ELF-1 (cell line): ENCODE measurements around the gene RAP2C.
"Not testable (repeated sequence)": the region's sequence is repeated elsewhere in the genome, so short reads cannot be mapped to it uniquely, and the experiment has no call there.

Source experiments
- DNase-seq: peaks from one replicate; pipeline ENCODE4 v3.0.0-alpha.2; 2016; ENCODE audit warnings: low read depth, low spot score

RAP2C gene

DNA sequence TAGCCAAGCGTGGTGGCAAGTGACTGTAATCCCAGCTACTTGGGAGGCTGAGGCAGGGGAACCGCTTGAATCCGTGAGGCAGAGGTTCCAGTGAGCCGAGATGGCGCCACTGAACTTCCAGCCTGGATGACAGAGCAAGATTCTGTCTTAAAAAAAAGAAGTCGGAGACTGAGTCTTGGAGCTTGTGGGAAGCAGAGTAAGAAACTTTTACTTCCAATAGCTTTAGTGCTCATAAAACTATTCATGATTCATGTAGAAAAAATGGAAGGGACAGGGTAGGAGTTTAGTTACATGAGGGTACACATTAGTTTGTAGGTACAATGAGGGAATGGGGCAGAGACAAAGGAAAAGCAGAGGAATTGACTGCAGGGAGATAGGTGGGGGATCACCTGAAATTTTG lies 19.3 kb downstream of the RAP2C start:
- no peak for DNase-seq

DNA sequence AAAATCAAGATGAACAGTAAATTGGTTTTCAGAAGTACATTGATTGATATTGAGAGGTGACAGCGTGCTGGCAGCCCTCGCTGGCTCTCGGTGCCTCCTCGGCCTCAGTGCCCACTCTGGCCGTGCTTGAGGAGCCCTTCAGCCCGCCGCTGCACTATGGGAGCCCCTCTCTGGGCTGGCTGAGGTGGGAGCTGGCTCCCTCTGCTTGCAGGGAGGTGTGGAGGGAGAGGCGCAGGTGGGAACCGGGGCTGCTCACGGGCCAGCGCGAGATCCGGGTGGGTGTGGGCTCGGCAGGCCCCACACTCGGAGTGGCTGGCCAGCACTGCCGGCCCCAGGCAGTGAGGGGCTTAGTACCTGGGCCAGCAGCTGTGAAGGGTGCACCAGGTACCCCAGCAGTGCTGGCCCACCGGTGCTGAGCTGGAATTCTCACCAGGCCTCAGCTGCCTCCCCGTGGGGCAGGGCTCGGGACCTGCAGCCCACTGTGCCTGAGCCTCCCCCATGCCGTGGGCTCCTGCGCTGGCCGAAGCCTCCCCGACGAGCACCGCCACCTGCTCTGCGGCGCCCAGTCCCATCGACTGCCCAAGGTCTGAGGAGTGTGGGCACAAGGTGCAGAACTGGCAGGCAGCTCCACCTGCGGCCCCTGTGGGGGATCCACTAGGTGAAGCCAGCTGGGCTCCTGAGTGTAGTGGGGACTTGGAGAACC lies 25.2 kb downstream of the RAP2C start:
- no peak for DNase-seq

DNA sequence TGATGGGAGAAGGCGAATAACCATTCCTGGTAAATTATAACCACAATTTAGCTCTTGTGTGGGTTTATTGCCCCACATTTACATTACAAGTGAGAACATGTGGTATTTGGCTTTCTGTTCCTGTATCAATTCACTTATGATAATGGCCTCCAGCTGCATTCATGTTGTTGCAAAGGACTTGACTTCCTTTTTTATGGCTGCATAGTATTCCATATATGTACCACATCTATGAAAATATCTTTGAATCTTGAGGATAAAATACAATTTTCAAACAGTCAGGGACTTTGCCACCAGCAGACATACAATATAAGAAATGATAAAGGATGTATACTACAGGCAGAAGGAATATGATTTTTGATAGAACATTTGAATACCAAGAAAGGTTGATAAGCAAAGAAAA lies 27.3 kb downstream of the RAP2C start:
- DNase-seq = no peak

DNA sequence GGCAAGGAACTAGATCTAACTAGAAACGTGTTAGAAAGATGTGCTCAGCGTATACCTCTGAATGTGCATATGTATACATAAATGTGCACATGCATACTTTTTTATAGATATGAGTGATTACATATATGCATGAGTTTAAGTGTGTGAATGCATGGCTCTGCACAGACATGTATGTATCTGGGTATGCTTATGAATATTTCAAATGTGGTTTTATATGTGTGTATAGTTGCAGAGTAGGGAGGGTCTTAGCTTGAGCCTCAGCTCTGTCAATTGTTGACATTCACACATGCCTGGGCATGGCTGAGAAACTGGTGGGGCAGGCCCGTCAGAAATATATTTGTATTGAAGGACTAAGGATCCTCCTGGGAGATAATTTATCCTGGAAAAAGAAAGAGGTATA lies 31.1 kb downstream of the RAP2C start:
- no peak for DNase-seq

DNA sequence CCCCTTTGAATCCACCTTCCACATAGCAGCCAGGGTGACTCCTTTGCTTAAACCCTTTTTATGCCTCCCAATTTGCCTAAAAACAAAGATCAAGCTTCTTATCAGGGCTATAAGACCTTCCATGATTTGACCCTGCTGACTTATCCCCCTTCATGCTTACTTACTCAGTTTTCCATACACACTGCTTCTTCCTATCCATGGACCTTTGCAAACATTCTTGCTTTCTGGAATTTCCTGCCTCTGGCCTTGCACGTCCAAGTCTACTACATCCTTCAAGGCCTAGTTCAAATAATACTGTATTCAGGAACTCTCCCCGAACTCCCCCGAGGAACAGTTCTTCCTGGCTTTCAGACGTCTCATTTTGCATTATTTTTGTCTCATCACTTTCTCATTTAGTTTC lies 31.8 kb downstream of the RAP2C start:
- DNase-seq = no peak

DNA sequence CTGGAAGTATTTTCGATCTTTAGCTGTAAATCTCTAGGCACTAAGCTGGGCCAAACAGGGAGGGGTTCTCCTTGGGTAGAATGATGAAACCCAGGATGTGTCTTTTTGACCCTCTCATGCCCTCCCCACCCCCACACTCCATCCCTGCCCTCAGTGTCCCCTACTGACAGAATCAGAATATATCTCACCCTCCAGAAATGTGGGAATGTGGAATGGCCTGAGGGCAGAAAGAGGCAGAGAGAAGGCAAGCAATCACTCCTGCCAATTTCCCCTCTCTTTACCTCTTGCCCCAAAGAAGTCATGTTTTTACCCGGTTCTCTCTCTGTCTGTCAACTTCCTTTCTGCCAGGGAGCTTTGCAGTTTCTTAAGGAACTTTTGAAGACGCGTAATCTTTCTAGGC lies 34.4 kb downstream of the RAP2C start:
- peak; percentile 46 for DNase-seq

DNA sequence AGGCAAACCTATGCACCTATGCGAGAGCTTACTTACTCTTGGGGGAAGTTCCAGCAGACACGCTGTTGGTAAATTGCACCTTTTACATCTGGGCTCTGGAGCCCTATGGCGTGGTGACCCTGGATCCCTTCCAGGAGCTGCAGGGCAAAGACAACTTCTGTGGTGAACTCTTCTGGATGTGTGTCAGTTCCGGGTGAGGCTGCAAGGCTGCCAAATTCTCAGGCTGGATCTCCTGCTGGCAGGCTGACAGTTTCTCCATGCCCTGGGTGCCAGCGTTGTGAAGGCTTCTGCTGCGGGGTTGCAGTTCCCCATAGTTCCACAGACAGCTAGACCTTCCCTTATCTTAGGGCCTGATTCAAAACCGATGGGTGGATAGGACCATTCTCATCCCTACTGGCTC lies 37.9 kb downstream of the RAP2C start:
- no peak for DNase-seq

DNA sequence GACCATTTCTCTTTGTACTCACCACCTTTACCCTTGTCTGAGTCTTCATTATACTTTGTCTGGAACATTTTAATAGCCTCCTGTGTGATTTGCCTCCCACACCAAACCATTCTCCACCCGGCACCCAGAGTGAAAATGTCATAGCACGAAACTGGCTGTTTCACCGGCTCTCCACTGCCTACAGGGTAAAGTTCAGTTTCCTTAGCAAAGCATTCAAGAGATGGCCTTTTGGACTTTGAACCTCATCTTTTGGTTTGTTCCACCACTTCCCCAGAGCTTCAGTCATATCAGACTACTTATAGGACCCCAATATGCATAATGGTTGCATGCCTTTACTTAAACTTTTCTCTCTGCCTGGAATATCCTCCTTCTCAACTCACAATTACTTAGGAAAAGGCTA lies 38.3 kb downstream of the RAP2C start:
- DNase-seq = no peak

DNA sequence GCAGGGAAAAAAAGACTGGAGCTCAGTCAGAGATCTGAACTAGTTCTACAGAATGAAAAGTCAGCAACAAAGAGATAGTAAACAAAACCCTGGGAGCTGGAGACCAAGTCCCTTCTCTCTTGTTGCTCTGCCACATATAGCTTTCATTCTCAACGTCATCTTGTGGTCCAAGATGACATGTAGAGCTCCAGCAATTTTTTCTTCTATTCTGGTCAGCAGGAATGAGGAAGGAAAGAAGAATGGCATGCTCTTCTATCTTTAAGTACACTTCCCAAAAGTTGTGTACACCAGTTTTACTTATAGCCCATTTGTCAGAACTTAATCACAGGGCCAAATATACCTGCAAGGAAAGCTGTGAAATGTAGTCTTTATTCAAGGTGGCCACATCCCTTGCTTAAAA lies 45.6 kb downstream of the RAP2C start:
- no peak for DNase-seq

DNA sequence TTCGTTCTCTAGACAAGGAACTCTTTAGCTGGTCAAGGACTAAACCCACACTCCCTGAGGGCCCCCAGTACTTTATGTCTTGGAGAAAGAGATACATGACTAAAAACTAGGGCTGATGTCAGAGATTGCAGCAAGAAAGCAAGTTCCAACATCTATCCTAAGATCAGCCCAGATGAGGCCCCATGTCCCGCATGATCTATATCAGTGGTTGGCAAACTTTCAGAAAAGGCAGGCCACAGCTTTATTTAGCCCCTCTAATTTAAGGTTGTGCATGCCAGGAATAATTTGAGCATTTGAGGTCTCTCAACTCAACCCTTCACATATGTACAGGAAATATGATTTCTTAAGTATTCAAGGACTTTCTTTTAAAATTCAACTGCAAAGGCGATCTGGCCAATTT lies 47.4 kb downstream of the RAP2C start:
- no peak for DNase-seq

DNA sequence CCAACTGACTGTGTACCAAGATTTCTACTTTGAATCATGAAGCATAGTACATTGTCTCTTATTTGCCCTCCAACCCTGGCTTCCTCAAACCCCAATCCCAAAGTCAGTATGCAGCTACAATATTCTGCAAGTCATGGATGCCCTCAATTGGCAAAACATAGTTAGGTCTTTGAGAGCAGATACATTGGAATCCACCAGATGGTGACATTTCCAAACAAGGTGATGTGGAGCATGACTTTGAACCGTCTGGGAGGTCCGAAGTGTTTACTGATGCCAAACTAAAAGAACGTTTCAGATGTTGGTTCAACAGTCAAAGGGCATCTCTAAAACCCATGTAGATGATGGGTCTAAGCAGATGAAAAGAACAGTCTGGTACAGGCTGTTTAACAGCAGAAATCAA lies 47.8 kb downstream of the RAP2C start:
- no peak for DNase-seq

DNA sequence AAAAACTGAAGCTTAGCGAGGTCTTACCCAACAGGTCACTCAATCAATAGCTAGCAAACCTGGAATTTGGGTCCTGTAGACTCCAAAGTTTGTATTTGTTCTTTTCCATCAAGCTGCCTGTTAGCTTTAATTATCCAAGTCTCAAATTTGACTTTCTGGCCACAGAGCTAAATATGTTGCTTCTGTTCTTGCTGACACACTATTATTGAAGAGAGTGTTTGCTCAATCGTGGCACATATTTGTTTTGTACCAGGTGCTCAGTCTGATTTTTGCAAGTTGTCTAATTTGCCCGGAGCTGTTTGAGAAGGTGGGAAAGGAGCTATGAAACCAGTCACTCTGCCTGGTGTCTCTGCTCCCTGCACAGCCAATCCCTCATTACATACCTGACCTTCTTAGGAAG lies 49.7 kb downstream of the RAP2C start:
- DNase-seq = no peak

DNA sequence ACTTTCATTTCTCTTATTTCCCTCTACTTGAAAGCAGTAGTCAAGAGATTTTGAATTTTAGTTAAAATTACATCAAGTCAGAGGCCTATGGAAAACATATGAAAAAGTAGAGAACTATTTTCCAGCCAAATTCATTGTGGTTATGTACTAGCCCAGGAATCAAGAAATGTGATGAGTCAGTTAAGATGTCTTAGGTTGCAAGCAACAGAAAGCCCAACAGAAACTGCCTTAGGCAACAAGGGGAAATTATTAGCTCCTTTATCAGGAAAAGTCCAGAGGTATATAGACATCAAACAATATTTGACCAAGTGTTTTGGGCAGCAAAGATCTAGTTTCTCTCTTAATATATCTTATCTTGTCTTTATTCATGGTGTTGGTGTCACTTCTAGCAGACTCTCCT lies 53.6 kb downstream of the RAP2C start:
- DNase-seq = no peak

DNA sequence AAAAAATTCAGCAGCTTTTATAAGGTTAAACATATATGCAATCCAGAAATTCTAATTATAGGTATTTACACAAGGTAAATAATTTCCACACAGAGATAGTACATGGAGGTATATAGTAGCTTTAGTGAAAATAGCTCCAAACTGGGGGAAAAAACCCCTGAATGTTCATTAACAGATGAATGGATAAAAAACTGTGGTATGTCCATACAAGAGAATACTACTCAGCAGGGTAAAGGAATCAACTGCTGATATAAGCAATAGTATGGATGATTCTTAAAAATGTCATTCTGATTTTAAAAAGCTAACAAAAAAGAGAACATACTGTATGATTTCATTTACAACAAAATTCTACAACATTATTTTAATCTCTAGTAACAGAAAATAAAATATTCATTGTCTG lies 54.2 kb downstream of the RAP2C start:
- DNase-seq = no peak

DNA sequence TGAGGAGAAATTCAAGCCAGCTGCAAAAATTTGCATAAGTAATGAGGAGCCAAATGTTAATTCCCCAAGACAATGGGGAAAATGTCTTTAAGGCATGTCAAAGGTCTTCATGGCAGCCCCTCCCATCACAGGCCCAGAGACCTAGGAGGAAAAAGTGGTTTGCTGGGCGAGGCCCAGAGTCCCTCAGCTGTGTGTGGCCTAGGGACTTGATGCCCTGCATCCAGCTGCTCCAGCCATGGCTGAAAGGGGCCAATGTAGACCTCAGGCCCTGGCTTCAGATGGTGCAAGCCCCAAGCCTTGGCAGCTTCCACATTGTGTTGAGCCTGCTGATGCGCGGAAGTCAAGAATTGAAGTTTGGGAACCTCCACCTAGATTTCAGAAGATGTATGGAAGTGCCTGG lies 56.2 kb downstream of the RAP2C start:
- not testable (repeated sequence) for DNase-seq

DNA sequence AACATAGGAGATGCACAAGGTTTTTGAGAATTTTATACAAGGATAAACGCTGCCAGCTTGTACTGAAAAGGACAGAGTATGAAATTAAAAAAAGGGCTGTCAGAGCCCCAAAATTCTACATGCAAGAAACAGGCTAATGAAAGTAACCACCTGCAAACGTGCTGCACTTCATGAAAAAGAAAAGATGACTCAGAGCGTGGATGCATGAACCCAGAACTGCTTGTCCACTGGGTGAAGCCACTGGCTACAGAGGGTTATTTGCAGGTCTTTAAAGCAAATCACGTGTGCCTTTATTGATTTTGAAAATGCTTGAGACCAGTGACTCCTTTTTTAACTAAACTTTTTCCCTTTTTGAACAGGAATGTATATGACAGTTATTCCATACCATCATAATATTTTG lies 66.1 kb downstream of the RAP2C start:
- DNase-seq = no peak
